CD4-positive, alpha-beta T cell (primary cell): ENCODE measurements around the gene LAMTOR2. TPM values are rescaled to one million over a fixed set of nuclear protein-coding genes. Genes with fewer than 3 reads are reported as not detected.

Source experiments
- ATAC-seq: fragments of 200-7000 bp; cut with Tn5 transposase; one replicate; pipeline ENCODE4 v1.10.0; 2022; ENCODE audit warnings: mild to moderate bottlenecking; ENCODE audit not compliant: poor library complexity
- CTCF ChIA-PET: fragments of 350-600 bp; sonication (Branson Sonifier 250); formaldehyde crosslinking; loops from one replicate; lab custom pipeline; 2021; ENCODE audit warnings: antibody characterized with exemption, inconsistent platforms; lab: Charles Lee
- POLR2A ChIA-PET: fragments of 350-600 bp; sonication (Branson Sonifier 250); formaldehyde crosslinking; loops from one replicate; lab custom pipeline; 2021; ENCODE audit warnings: antibody characterized with exemption, inconsistent platforms; lab: Charles Lee
- DNase-seq, 14 experiments: peaks; one replicate each; pipeline ENCODE4 v3.0.0-alpha.2; 2013 to 2020; ENCODE audit warnings: mixed read lengths in 2 of 14
- H3K27ac ChIP-seq, 2 donors: one replicate each; pipeline versions ENCODE4 v1.5.1 to v1.7.0; 2013; ENCODE audit warnings: low read length in 2 of 2, low read depth in 1 of 2, mild to moderate bottlenecking in 1 of 2
- H3K27me3 ChIP-seq, 2 experiments: 1 replicate in 1 of 2; 2 replicates in 1 of 2; pipeline versions ENCODE4 v1.6.1 to v1.7.0; 2013; ENCODE audit warnings: low read length in 2 of 2, control low read depth in 1 of 2, mild to moderate bottlenecking in 1 of 2, moderate library complexity in 1 of 2; ENCODE audit not compliant: insufficient read depth in 2 of 2, control insufficient read depth in 1 of 2
- H3K36me3 ChIP-seq: one replicate; pipeline ENCODE4 v1.6.1; 2013; ENCODE audit warnings: low read length, control low read depth; ENCODE audit not compliant: insufficient read depth
- H3K4me1 ChIP-seq: one replicate; pipeline ENCODE4 v1.6.1; 2013; ENCODE audit warnings: low read length, control low read depth; ENCODE audit not compliant: insufficient read depth
- H3K4me3 ChIP-seq: one replicate; pipeline ENCODE4 v1.5.1; 2013; ENCODE audit warnings: mild to moderate bottlenecking, low read length, moderate library complexity
- H3K9me3 ChIP-seq, 2 experiments: 1 replicate in 1 of 2; 2 replicates in 1 of 2; pipeline versions ENCODE4 v1.6.1 to v1.7.0; 2013; ENCODE audit warnings: low read length in 2 of 2, mild to moderate bottlenecking in 2 of 2, control low read depth in 1 of 2, moderate library complexity in 1 of 2; ENCODE audit not compliant: control insufficient read depth in 1 of 2, insufficient read depth in 1 of 2
- H3K27ac Mint-ChIP-seq: one replicate; pipeline ENCODE4 v1.8.0; 2020; ENCODE audit warnings: mixed read lengths
- H3K27me3 Mint-ChIP-seq: one replicate; pipeline ENCODE4 v1.8.0; 2021; ENCODE audit warnings: mixed read lengths
- H3K36me3 Mint-ChIP-seq: one replicate; pipeline ENCODE4 v1.8.0; 2021; ENCODE audit warnings: low read depth, mixed read lengths
- H3K4me1 Mint-ChIP-seq: one replicate; pipeline ENCODE4 v1.8.0; 2021; ENCODE audit warnings: low read depth, mixed read lengths
- H3K4me3 Mint-ChIP-seq: one replicate; pipeline ENCODE4 v1.8.0; 2020; ENCODE audit warnings: mild to moderate bottlenecking, mixed read lengths
- H3K9me3 Mint-ChIP-seq: one replicate; pipeline ENCODE4 v1.8.0; 2020; ENCODE audit warnings: mixed read lengths
- CTCF ChIP-seq: fragments of 200-600 bp; IDR thresholded peaks from one replicate; pipeline ENCODE4 v1.8.0; 2022; ENCODE audit warnings: antibody characterized with exemption, mild to moderate bottlenecking
- intact Hi-C, 2 experiments: fragments of 100-400 bp; cut with DNase I in 1 of 2; cut with micrococcal nuclease in 1 of 2; formaldehyde crosslinking; loops; one replicate each; pipeline versions ENCODE4 v1.15.1 to v1.9.0; 2023 to 2025; cut with DNase I, micrococcal nuclease
- total RNA-seq, 174 experiments: library from RNA in 2 of 174; stranded (reverse) in 2 of 174; gene quantifications; one replicate each; pipeline ENCODE4 v1.2.3 and lab custom pipeline; 2021 to 2026

LAMTOR2 gene
- total RNA-seq, 2 experiments from 2014 or later, result 7.0 to 8.7 TPM

- DNase-seq (no peak), ATAC-seq (no peak)
- H3K27ac Mint-ChIP-seq, result no peak overlapping the region
- Histone ChIP-seq H3K9me3 (no peaks in the 10 kb centered on the region), H3K4me3 (no peak overlapping the region), H3K27ac (no peak overlapping the region), H3K4me1 (peaks cover 6% of the 10 kb centered on the region), H3K27me3 (no peaks in the 10 kb centered on the region), H3K36me3 (no peaks in the 10 kb centered on the region)
- H3K36me3 Mint-ChIP-seq, result no peaks in the 10 kb centered on the region
- H3K4me1 Mint-ChIP-seq, result peaks cover 6% of the 10 kb centered on the region
- no peaks in the 10 kb centered on the region for H3K9me3 Mint-ChIP-seq
- ChIA-PET POLR2A (no interaction called here), CTCF (interaction anchor here (1.4 kb wide), 1 partner anchor 75 kb away, joined by 3 read pairs; no protein-coding TSS in a partner anchor)
- TF ChIP-seq CTCF, result no peak
- intact Hi-C loops, result no loop called here
- H3K27me3 Mint-ChIP-seq, result no peaks in the 10 kb centered on the region
- H3K4me3 Mint-ChIP-seq, result no peak overlapping the region
These were observed 10.0 kb downstream of the LAMTOR2 start for GRCh38 chr1:156064615-156065014.

GRCh38 chr1:156065212-156065611 is 10.6 kb downstream of the LAMTOR2 start:
- Mint-ChIP-seq H3K9me3 (no peaks in the 10 kb centered on the region), H3K4me1 (peaks cover 6% of the 10 kb centered on the region), H3K4me3 (no peak overlapping the region), H3K36me3 (no peaks in the 10 kb centered on the region), H3K27ac (no peak overlapping the region), H3K27me3 (no peaks in the 10 kb centered on the region)
- H3K4me3 ChIP-seq, result no peak overlapping the region
- DNase-seq (no peak), ATAC-seq (no peak)
- POLR2A ChIA-PET, result no interaction called here
- H3K27me3 ChIP-seq, result no peaks in the 10 kb centered on the region
- CTCF ChIA-PET, result interaction anchor here (1.2 to 1.5 kb wide), 2 partner anchors 10 to 81 kb away, joined by 3 to 7 read pairs; no protein-coding TSS in a partner anchor
- H3K36me3 ChIP-seq, result no peaks in the 10 kb centered on the region
- H3K27ac ChIP-seq, result no peak overlapping the region
- no peaks in the 10 kb centered on the region for H3K9me3 ChIP-seq
- no peak for TF ChIP-seq CTCF
- intact Hi-C loops, result no loop called here
- peaks cover 6% of the 10 kb centered on the region for H3K4me1 ChIP-seq

GRCh38 chr1:156065871-156066270 is 11.3 kb downstream of the LAMTOR2 start:
- peaks cover 6% of the 10 kb centered on the region for H3K4me1 Mint-ChIP-seq
- H3K36me3 Mint-ChIP-seq, result no peaks in the 10 kb centered on the region
- Histone ChIP-seq H3K4me3 (no peak overlapping the region), H3K4me1 (peaks cover 6% of the 10 kb centered on the region), H3K36me3 (no peaks in the 10 kb centered on the region), H3K27ac (no peak overlapping the region), H3K27me3 (no peaks in the 10 kb centered on the region), H3K9me3 (no peaks in the 10 kb centered on the region)
- TF ChIP-seq CTCF, result no peak
- no peaks in the 10 kb centered on the region for H3K9me3 Mint-ChIP-seq
- no peak overlapping the region for H3K27ac Mint-ChIP-seq
- no peak for ATAC-seq
- no peak overlapping the region for H3K4me3 Mint-ChIP-seq
- DNase-seq, result no peak
- no peaks in the 10 kb centered on the region for H3K27me3 Mint-ChIP-seq
- ChIA-PET POLR2A (no interaction called here), CTCF (interaction anchor here (1.0 to 1.5 kb wide), 17 partner anchors 9 to 250 kb away, joined by 3 to 11 read pairs (median 4); partner anchors contain the start of genes KHDC4, SMG5, SSR2 and UBQLN4)
- intact Hi-C loops, result no loop called here
